H9 (cell line): ENCODE data around the gene BEST1. TPM values are rescaled to one million over a fixed set of nuclear protein-coding genes. Genes with fewer than 3 reads are reported as not detected.

Experiments
- DNase-seq: peaks from one replicate; pipeline ENCODE4 v3.0.0-alpha.2; 2017
- H2AFZ ChIP-seq: one replicate; pipeline ENCODE4 v1.6.1; 2013; ENCODE audit warnings: mild to moderate bottlenecking, low read length, control low read depth, moderate library complexity
- H2AK5ac ChIP-seq: 2 replicates; pipeline ENCODE4 v1.6.1; 2013; ENCODE audit warnings: low read length, control low read depth, mixed read lengths; ENCODE audit not compliant: insufficient read length
- H2BK120ac ChIP-seq: one replicate; pipeline ENCODE4 v1.6.1; 2013; ENCODE audit warnings: low read depth, mild to moderate bottlenecking, low read length, control low read depth, inconsistent platforms; ENCODE audit not compliant: poor library complexity, severe bottlenecking
- H2BK12ac ChIP-seq: 2 replicates; pipeline ENCODE4 v1.6.1; 2013; ENCODE audit warnings: low read length, control low read depth, mixed read lengths, low read depth; ENCODE audit not compliant: insufficient read length
- H2BK15ac ChIP-seq: 2 replicates; pipeline ENCODE4 v1.6.1; 2013; ENCODE audit warnings: low read depth, low read length, control low read depth
- H2BK20ac ChIP-seq: one replicate; pipeline ENCODE4 v1.6.1; 2013; ENCODE audit warnings: low read depth, mild to moderate bottlenecking, low read length, control low read depth, inconsistent platforms; ENCODE audit not compliant: poor library complexity, severe bottlenecking
- H2BK5ac ChIP-seq: 2 replicates; pipeline ENCODE4 v1.6.1; 2013; ENCODE audit warnings: low read length, control low read depth, mixed read lengths; ENCODE audit not compliant: insufficient read length
- H3K14ac ChIP-seq: 2 replicates; pipeline ENCODE4 v1.6.1; 2013; ENCODE audit warnings: low read length, control low read depth; ENCODE audit not compliant: insufficient read depth
- H3K18ac ChIP-seq: 2 replicates; pipeline ENCODE4 v1.6.1; 2013; ENCODE audit warnings: low read depth, mild to moderate bottlenecking, mixed read lengths, low read length, control low read depth; ENCODE audit not compliant: insufficient read length
- H3K23ac ChIP-seq: 2 replicates; pipeline ENCODE4 v1.6.1; 2013; ENCODE audit warnings: low read length, control low read depth, mixed read lengths, low read depth; ENCODE audit not compliant: insufficient read length
- H3K23me2 ChIP-seq: 2 replicates; pipeline ENCODE4 v1.6.1; 2013; ENCODE audit warnings: low read depth, mild to moderate bottlenecking, mixed read lengths, low read length, control low read depth; ENCODE audit not compliant: insufficient read length, poor library complexity, severe bottlenecking
- H3K27ac ChIP-seq: 2 replicates; pipeline ENCODE4 v1.5.1; 2013; ENCODE audit warnings: low read length, control low read depth, mixed read lengths, low read depth; ENCODE audit not compliant: insufficient read length
- H3K27me3 ChIP-seq: 2 replicates; pipeline ENCODE4 v1.6.1; 2013; ENCODE audit warnings: low read length, control low read depth, inconsistent platforms; ENCODE audit not compliant: insufficient read depth
- H3K4ac ChIP-seq: 2 replicates; pipeline ENCODE4 v1.6.1; 2013; ENCODE audit warnings: low read depth, mild to moderate bottlenecking, control low read depth, inconsistent platforms, low read length, moderate library complexity
- H3K4me1 ChIP-seq: 2 replicates; pipeline ENCODE4 v1.6.1; 2013; ENCODE audit warnings: low read length, control low read depth, inconsistent platforms; ENCODE audit not compliant: insufficient read depth
- H3K4me2 ChIP-seq: 2 replicates; pipeline ENCODE4 v1.6.1; 2013; ENCODE audit warnings: low read length, control low read depth, mixed read lengths; ENCODE audit not compliant: insufficient read length, insufficient read depth
- H3K56ac ChIP-seq: 2 replicates; pipeline ENCODE4 v1.6.1; 2013; ENCODE audit warnings: low read depth, mild to moderate bottlenecking, mixed read lengths, low read length, control low read depth; ENCODE audit not compliant: insufficient read length
- H3K79me1 ChIP-seq: 2 replicates; pipeline ENCODE4 v1.6.1; 2013; ENCODE audit warnings: low read depth, mild to moderate bottlenecking, moderate library complexity, low read length, control low read depth, inconsistent platforms; ENCODE audit not compliant: insufficient read depth, poor library complexity, severe bottlenecking
- H3K79me2 ChIP-seq: 2 replicates; pipeline ENCODE4 v1.6.1; 2013; ENCODE audit warnings: low read length, control low read depth, inconsistent platforms; ENCODE audit not compliant: insufficient read depth
- H3K9ac ChIP-seq: 2 replicates; pipeline ENCODE4 v1.6.1; 2013; ENCODE audit warnings: low read length, control low read depth, mixed read lengths; ENCODE audit not compliant: insufficient read length; ENCODE audit errors: extremely low read depth
- H3K9me3 ChIP-seq: one replicate; pipeline ENCODE4 v1.6.1; 2013; ENCODE audit warnings: low read depth, low read length, inconsistent platforms; ENCODE audit not compliant: control insufficient read depth
- H3T11ph ChIP-seq: one replicate; pipeline ENCODE4 v1.6.1; 2013; ENCODE audit warnings: mild to moderate bottlenecking, low read length, control low read depth, inconsistent platforms
- H4K20me1 ChIP-seq: one replicate; pipeline ENCODE4 v1.6.1; 2013; ENCODE audit not compliant: control insufficient read depth, insufficient read length, insufficient read depth
- H4K5ac ChIP-seq: 2 replicates; pipeline ENCODE4 v1.6.1; 2013; ENCODE audit warnings: low read depth, mild to moderate bottlenecking, mixed read lengths, low read length, control low read depth; ENCODE audit not compliant: insufficient read length
- H4K8ac ChIP-seq: replicated peaks from 2 replicates; pipeline ENCODE4 v1.6.1; 2013; ENCODE audit warnings: low read length, control low read depth, mixed read lengths, low read depth; ENCODE audit not compliant: insufficient read length
- H4K91ac ChIP-seq: 2 replicates; pipeline ENCODE4 v1.6.1; 2013; ENCODE audit warnings: low read depth, mild to moderate bottlenecking, moderate library complexity, mixed read lengths, low read length, control low read depth; ENCODE audit not compliant: insufficient read length
- H3K27ac Mint-ChIP-seq, 3 experiments: 2 replicates in 2 of 3; 3 replicates in 1 of 3; pipeline ENCODE4 v1.8.0; 2020 to 2021; ENCODE audit warnings: mixed read lengths in 3 of 3, mild to moderate bottlenecking in 1 of 3, moderate library complexity in 1 of 3
- H3K27me3 Mint-ChIP-seq: 2 replicates; pipeline ENCODE4 v1.8.0; 2021; ENCODE audit warnings: low read depth, mild to moderate bottlenecking, moderate library complexity, mixed read lengths
- H3K36me3 Mint-ChIP-seq, 3 experiments: 2 replicates in 2 of 3; 3 replicates in 1 of 3; pipeline ENCODE4 v1.8.0; 2020 to 2021; ENCODE audit warnings: low read depth in 3 of 3, mixed read lengths in 3 of 3; ENCODE audit not compliant: insufficient read depth in 1 of 3
- H3K4me1 Mint-ChIP-seq, 2 experiments: 2 replicates each; pipeline ENCODE4 v1.8.0; 2020; ENCODE audit warnings: mixed read lengths in 2 of 2
- H3K4me3 Mint-ChIP-seq, 2 experiments: 2 replicates in 1 of 2; 3 replicates in 1 of 2; pipeline ENCODE4 v1.8.0; 2020 to 2021; ENCODE audit warnings: mild to moderate bottlenecking in 2 of 2, mixed read lengths in 2 of 2, moderate library complexity in 1 of 2
- H3K9me3 Mint-ChIP-seq, 2 experiments: 2 replicates in 1 of 2; 3 replicates in 1 of 2; pipeline ENCODE4 v1.8.0; 2020; ENCODE audit warnings: mild to moderate bottlenecking in 2 of 2, mixed read lengths in 2 of 2, moderate library complexity in 1 of 2
- CTCF ChIP-seq: fragments of 200-600 bp; sonication (generic); conservative IDR thresholded peaks from 3 replicates; pipeline ENCODE4 v1.8.0; 2021; ENCODE audit warnings: antibody characterized with exemption, mild to moderate bottlenecking
- WGBS: extraction: QIAGEN DNeasy Blood & Tissue Kit; methylation state at CpG from one replicate; pipeline ENCODE4 v1.1.7; 2013; ENCODE audit warnings: missing lambda C conversion rate, low lambda C conversion rate, mixed read lengths; ENCODE audit not compliant: insufficient read length; ENCODE audit errors: extremely low coverage; 5-methylcytosine and 5-hydroxymethylcytosine counted together
- total RNA-seq: library from RNA; stranded (reverse); gene quantifications from 2 replicates; pipeline ENCODE4 v1.2.1, GENCODE V29; 2021

Gene BEST1
- total RNA-seq, 1 experiment from 2014 or later = 0.24 TPM

GRCh38 chr11:61954851-61955421 is 4.8 kb downstream of the BEST1 start:
- Histone ChIP-seq H2AFZ (no peak overlapping the region), H4K5ac (no peak overlapping the region), H3K27ac (no peak overlapping the region), H2BK12ac (no peak overlapping the region), H3K4me2 (peak overlapping the region; percentile 31), H3K4me1 (no peaks in the 10 kb centered on the region), H4K91ac (no peak overlapping the region), H2BK15ac (no peak overlapping the region), H2AK5ac (no peak overlapping the region), H3K18ac (peak overlapping the region; percentile 44), H3K79me1 (no peaks in the 10 kb centered on the region), H3K56ac (no peak overlapping the region), H2BK5ac (no peak overlapping the region), H4K8ac (no peak overlapping the region), H3K9ac (no peak overlapping the region), H2BK120ac (no peak overlapping the region), H3K23me2 (peaks cover 8% of the 10 kb centered on the region), H4K20me1 (no peaks in the 10 kb centered on the region), H3K23ac (no peak overlapping the region), H2BK20ac (no peak overlapping the region), H3K27me3 (no peaks in the 10 kb centered on the region), H3K4ac (no peak overlapping the region), H3T11ph (no peak overlapping the region), H3K14ac (peak overlapping the region; percentile 66), H3K9me3 (no peaks in the 10 kb centered on the region), H3K79me2 (no peaks in the 10 kb centered on the region)
- Mint-ChIP-seq H3K4me1 (peaks cover 0 to 11% of the 10 kb centered on the region in 2 experiments; a peak in 2 of 4 replicates), H3K9me3 (no peaks in the 10 kb centered on the region), H3K27ac (no peak overlapping the region), H3K27me3 (peaks cover 31% of the 10 kb centered on the region), H3K4me3 (peak overlapping the region; percentile 49 to 73), H3K36me3 (no peaks in the 10 kb centered on the region)
- DNase-seq = peak; percentile 80
- TF ChIP-seq CTCF = peak; percentile 30; the same call in 1 of the 3 replicates
- WGBS = no CpG with 5 or more reads among the region's 21 CpGs
